HG03095 (cell line): ENCODE measurements around the gene TSC22D2.
"Not testable (repeated sequence)": the region's sequence is repeated elsewhere in the genome, so short reads cannot be mapped to it uniquely, and the experiment has no call there.

Experiments used
- ATAC-seq: cut with Tn5 transposase; IDR thresholded peaks from one replicate; pipeline ENCODE4 v1.9.1; 2021; ENCODE audit warnings: moderate library complexity; ENCODE audit not compliant: unreplicated experiment

Gene TSC22D2

DNA sequence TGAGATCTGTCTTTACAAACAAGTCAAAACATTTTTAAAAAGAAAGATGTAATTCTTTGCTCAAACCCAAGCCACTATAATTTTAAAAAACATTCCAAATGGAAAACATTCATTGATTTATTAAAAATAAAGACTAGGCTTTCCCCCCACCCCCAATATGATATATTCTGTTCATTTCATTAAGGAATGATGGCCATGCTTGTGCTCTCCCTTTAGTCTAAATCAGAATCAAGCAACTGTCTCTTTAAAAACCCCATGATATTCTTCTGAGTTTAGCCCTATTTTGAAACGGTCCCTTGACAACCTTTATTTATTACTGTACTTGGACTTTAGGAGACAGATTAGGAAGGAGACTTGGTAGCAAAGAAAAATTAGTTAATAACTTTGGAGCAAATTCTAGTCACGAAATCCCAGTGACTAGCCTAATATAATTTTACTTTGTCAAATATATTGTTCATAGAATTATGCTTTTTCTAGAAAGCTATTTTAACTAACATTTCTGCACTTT, 38.4 kb downstream of the TSC22D2 start:
- ATAC-seq = no peak

- ATAC-seq = no peak
These were observed 39.0 kb downstream of the TSC22D2 start for GRCh38 chr3:150447084-150447483.

DNA sequence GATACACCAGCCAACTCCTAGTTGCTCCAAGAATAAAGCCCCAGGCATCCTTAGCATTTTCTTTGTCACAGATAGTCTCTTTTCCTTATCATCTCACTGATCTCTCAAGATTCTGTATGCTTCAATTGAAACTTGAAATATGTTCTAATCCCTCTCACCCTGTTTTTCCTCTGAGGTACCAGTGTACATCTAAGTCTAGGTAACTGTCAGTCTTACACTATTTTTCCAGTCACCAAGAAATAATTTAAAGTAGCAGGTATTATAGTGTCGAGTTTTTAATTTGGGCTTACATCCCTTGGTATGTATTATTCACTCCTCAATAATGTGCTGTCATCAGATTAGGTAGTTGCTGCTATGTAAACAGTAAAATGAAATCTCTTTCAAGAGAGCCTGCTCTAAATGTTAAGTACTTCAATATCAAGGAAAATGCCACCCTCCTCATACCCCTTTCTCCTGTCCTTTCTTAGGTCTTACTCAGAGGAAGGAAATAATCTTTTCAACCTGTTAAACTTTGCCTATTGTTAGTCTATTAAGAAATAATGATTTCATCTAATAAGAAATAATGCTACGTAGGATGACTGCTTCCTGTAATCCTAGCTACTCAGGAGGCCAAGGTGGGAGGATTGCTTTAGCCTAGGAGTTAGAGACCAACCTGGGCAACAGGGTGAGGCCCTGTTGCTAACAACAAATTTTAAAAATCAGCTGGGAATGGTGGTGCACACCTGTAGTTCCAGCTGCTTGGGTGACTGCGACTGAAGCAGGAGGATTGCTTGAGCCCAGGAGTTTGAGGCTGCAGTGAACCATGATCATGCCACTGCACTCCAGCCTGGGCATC, 39.8 kb downstream of the TSC22D2 start:
- no peak for ATAC-seq

- ATAC-seq = no peak
These were observed 41.1 kb downstream of the TSC22D2 start for GRCh38 chr3:150449169-150449721.

- no peak for ATAC-seq
These were observed 42.8 kb downstream of the TSC22D2 start for GRCh38 chr3:150450916-150451315.

- ATAC-seq = no peak
These were observed 43.4 kb downstream of the TSC22D2 start for GRCh38 chr3:150451329-150452048.

GRCh38 chr3:150453353-150453752, 45.3 kb downstream of the TSC22D2 start:
- ATAC-seq = no peak

DNA sequence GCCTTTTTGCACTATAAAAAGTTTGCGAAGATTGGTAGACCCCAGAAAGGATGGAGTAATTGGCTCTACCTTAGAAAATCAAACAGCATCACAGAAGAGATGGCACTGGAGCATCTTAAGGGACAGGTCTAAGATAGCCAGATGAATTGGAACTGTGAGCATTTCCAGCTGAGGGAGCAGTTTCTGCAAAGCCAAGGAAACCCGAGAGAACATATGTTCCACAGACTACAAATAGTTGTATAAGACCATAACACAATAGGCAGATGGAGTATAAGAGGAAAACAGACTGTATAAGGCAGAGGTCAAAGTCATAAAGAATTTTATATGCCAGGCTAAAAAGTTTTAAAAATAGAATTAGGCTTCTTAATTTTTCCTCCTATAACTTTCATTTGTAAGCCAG, 46.0 kb downstream of the TSC22D2 start:
- no peak for ATAC-seq

DNA sequence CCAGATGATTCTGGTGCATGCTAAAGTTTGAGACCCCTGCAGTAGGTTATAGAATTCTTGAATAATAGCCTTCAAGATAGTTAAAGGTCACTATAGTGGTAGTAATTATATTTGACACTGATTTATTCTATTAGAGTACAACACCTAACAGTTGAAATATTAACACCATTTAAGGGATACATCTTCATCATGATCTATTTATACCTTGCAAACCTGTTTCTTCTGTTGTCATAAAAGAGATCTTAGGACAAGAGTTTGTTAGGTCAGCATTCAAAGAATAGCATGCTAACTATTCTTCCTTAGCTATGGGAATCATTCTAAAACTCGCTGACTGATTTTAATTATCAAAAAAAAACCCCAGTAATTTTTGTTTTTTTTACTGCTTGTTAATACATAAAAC, 46.5 kb downstream of the TSC22D2 start:
- no peak for ATAC-seq

DNA sequence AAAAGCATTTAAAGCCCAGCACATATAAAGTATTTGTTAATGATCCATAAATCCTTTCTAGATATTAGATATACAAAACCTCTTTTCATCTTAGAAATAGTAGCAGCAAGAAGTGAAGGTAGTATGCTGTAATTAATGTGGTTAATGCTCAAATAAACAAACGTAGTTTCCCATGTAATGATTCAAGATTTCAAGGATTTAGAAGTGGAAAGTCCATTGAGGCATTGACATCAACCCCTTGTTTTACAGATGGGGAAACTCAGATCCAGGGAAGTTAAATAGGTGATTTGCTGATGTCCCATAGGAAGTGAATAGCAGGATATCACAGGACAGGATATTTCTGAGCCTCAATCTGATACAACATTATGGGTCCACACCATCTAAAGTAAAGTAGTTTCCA, 47.2 kb downstream of the TSC22D2 start:
- no peak for ATAC-seq

- no peak for ATAC-seq
These were observed 49.9 kb downstream of the TSC22D2 start for GRCh38 chr3:150458001-150458400.

DNA sequence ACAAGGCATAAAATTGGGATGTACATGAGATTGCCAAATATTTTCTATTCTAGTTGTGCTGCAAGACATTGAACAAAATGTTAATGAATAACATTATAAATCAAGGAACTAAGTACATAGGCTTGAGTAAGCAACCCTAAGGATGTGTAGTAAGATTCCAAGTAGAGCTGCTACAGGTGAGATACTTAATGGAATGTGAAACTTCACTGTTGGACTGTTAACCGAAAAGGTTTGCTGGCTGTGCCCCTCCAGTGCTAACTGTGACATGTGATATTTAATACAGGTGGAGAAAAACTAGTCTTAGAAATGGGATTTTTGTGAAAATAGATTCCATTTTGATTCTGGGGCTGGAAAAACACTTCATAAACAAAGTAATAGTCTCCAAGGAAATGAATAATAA, 52.4 kb downstream of the TSC22D2 start:
- ATAC-seq = no peak

DNA sequence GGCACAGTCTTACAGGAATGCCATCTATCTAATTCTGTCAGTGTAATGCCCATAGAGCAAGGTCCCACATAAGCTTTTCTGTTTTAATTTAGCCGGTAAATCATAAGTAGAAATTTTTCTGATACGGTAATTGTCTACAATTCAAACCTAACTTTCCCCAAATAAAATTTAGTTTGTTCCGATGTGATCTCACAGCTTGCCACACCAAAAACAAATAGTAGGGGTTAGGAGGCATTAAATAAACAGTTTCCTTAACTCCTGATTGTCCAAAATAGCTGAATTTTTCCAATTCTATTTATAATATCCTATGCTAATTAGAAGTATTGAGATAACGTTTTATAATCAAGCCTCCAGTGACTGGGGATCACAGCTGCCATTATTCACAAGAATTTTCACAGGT, 53.3 kb downstream of the TSC22D2 start:
- ATAC-seq = no peak

DNA sequence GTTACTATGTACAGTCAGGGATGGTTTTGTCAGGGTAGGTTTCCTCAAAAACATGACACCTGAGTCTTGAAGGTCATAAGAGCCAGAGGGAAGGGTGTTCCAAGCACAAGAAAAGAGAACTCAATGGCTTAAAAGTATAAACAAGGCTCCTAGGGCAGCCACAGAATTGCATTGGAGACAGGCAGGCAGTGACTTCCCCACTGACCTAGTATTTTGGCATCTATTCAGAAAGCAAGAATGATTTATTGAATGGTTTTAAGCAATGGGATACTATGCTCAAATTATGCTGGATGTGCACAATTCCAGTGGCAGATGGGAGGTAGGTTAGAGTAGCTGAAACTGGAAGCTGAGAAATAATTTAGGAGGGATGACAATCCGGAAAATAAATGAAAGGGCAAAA, 54.0 kb downstream of the TSC22D2 start:
- ATAC-seq = no peak

DNA sequence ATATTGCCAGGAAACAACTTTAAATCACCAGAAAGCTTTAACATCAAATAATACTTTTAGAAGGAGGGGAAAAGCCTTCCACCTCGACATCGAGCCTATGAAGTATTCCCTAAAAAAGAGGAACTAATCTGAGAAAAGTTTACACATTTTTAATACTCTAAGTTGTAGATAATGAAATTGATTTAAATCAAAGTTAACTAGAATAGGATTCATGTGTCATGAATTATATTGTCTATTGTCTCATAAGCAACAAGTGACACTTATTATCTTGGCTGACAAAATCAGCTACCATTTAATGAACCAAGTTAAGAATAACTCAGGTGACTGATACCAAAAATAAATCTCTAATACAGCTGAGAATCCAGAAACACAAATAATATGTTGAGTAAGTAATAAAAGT, 56.6 kb downstream of the TSC22D2 start:
- ATAC-seq = no peak

GRCh38 chr3:150467381-150467780, 59.3 kb downstream of the TSC22D2 start:
- ATAC-seq = no peak

DNA sequence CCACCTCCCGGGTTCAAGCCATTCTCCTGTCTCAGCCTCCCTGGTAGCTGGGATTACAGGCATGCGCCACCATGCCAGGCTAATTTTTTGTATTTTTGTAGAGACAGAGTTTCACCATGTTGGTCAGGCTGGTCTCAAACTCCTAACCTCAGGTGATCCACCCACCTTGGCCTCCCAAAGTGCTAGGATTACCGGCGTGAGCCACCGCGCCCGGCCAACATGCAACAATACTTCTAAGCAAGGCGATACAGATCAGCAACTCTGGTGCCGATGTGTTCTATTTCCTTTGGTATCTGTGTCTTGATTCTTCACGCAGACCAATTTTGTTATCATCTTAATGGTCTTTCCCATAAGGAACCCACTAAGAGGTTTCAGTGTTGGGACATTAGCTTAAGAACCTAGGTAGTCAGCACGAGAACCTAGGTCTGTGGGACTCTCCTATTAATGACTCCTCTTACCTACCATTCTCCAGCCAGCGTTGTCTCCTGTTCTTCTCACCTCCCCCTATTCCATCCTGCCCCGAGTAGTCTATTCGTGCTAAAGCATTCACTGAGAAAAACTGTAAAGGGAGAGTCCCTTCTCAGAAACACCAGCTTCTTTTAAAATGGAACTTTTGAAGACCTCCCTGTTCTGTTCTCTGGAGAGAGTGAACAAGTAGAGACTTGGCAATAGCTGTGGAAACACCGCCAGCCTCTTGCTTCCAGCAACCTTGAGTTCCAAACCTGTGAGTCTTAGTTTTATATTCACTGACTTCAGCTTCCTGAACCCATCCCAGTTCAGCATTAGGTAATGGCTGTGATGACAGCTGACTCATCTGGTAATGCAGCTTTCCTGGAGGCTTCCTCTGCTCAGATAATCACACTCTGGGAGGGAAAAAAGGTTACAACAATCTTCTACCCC, 61.2 kb downstream of the TSC22D2 start:
- ATAC-seq = no peak

GRCh38 chr3:150469931-150470740, 62.0 kb downstream of the TSC22D2 start:
- ATAC-seq = no peak

- no peak for ATAC-seq
These were observed 64.3 kb downstream of the TSC22D2 start for GRCh38 chr3:150472421-150472820.

GRCh38 chr3:150473161-150473560, 65.1 kb downstream of the TSC22D2 start:
- not testable (repeated sequence) for ATAC-seq
